ENCODE data around the gene GLI3. TPM values are rescaled to one million over a fixed set of nuclear protein-coding genes. Genes with fewer than 3 reads are reported as not detected.

The GLI3 gene
- total and polyA plus RNA-seq, 12 donors = 0.51 to 9.1 (median 5.3) TPM

- no peaks in the 10 kb centered on the region for H3K4me1 ChIP-seq
- WGBS, 2 donors = 97 to 98% methylated on average over 2 of the region's 2 CpGs
Observed at GRCh38 chr7:42250411-42250810, 13.4 kb upstream of the GLI3 start.

GRCh38 chr7:42248579-42248978 is 11.6 kb upstream of the GLI3 start:
- no peak for TF ChIP-seq CTCF (IDR thresholded peaks at IDR 0.05)
- ATAC-seq = no peak
- Histone ChIP-seq H3K4me1 (peaks cover 0 to 10% (median 0%) of the 10 kb centered on the region in 9 donors), H3K4me3 (no peak overlapping the region), H3K36me3 (no peaks in the 10 kb centered on the region), H3K9me3 (no peaks in the 10 kb centered on the region), H3K27me3 (no peaks in the 10 kb centered on the region), H3K27ac (no peak overlapping the region)
- intact Hi-C loops (cut with DNase I) = no loop called here
- 95 to 100% methylated on average over 1 of the region's 1 CpG for WGBS, 2 donors
- DNase-seq = no peak

More at GRCh38 chr7:42250411-42250810, 13.4 kb upstream of the GLI3 start:
- no peak for ATAC-seq
- H3K4me3 ChIP-seq = no peak overlapping the region
- H3K36me3 ChIP-seq = no peaks in the 10 kb centered on the region
- no peak overlapping the region for H3K27ac ChIP-seq
- TF ChIP-seq CTCF (IDR thresholded peaks at IDR 0.05) = no peak
- DNase-seq = no peak
- H3K27me3 ChIP-seq = no peaks in the 10 kb centered on the region
- intact Hi-C loops (cut with DNase I) = no loop called here
- no peaks in the 10 kb centered on the region for H3K9me3 ChIP-seq

- Histone ChIP-seq H3K9me3 (no peaks in the 10 kb centered on the region), H3K36me3 (no peaks in the 10 kb centered on the region), H3K27ac (no peak overlapping the region), H3K27me3 (no peaks in the 10 kb centered on the region), H3K4me1 (peaks cover 0 to 10% (median 0%) of the 10 kb centered on the region in 9 donors), H3K4me3 (no peak overlapping the region)
- WGBS, 2 donors = 34 to 41% methylated on average over 5 of the region's 5 CpGs
- DNase-seq (no peak), ATAC-seq (peak in 1 of 8 donors; percentile 14)
- intact Hi-C loops (cut with DNase I) = no loop called here
- no peak for TF ChIP-seq CTCF (IDR thresholded peaks at IDR 0.05)
Observed at GRCh38 chr7:42247301-42247700, 10.3 kb upstream of the GLI3 start.

- no peak for TF ChIP-seq CTCF (IDR thresholded peaks at IDR 0.05)
- DNase-seq = no peak
- Histone ChIP-seq H3K27ac (no peak overlapping the region), H3K4me3 (no peak overlapping the region), H3K36me3 (no peaks in the 10 kb centered on the region), H3K27me3 (peaks cover 0 to under 1% (median 0%) of the 10 kb centered on the region in 7 donors), H3K9me3 (no peaks in the 10 kb centered on the region), H3K4me1 (peaks cover 0 to 10% (median 0%) of the 10 kb centered on the region in 9 donors)
- intact Hi-C loops (cut with DNase I) = no loop called here
- ATAC-seq = no peak
- 66 to 81% methylated on average over 2 of the region's 2 CpGs for WGBS, 2 donors
Observed at GRCh38 chr7:42244828-42245227, 7.8 kb upstream of the GLI3 start.
